ENCODE data around the gene ZDHHC4. TPM values are rescaled to one million over a fixed set of nuclear protein-coding genes. Genes with fewer than 3 reads are reported as not detected.
"Not testable (repeated sequence)": the region's sequence is repeated elsewhere in the genome, so short reads cannot be mapped to it uniquely, and the experiment has no call there.

ZDHHC4 gene
- total RNA-seq, 3 donors from 2014 or later (not counting 1 experiment from before 2014, with no cell fraction given), result 29.4 to 37.6 (median 35.3) TPM

GRCh38 chr7:6571160-6571779, 6.0 kb upstream of the ZDHHC4 start:
- intact Hi-C loops (cut with micrococcal nuclease), result no loop called here
- no peak overlapping the region for H3K4me3 Mint-ChIP-seq
- peaks cover under 1% of the 10 kb centered on the region for H3K4me1 ChIP-seq (ENCODE audit: control insufficient read depth, insufficient read depth, low read length)
- H3K4me3 ChIP-seq (ENCODE audit: low read length), result no peak overlapping the region
- peaks cover 6% of the 10 kb centered on the region in 2 donors for H3K27me3 Mint-ChIP-seq (ENCODE audit: low read depth in 2 of 2)
- H3K27ac ChIP-seq (ENCODE audit: low read length), result no peak overlapping the region
- H3K36me3 Mint-ChIP-seq, result no peaks in the 10 kb centered on the region
- ATAC-seq (no peak), DNase-seq (no peak)
- no peaks in the 10 kb centered on the region for H3K27me3 ChIP-seq (ENCODE audit: control insufficient read depth, insufficient read depth, low read length)
- H3K36me3 ChIP-seq (ENCODE audit: control insufficient read depth, insufficient read depth, low read length), result no peaks in the 10 kb centered on the region
- H3K9me3 Mint-ChIP-seq, result no peaks in the 10 kb centered on the region
- no peaks in the 10 kb centered on the region for H3K9me3 ChIP-seq (ENCODE audit: control insufficient read depth, insufficient read depth, low read length)
- WGBS (ENCODE audit: insufficient coverage), result 76% methylated on average over 5 of the region's 7 CpGs
- no peak overlapping the region for H3K27ac Mint-ChIP-seq
- no peaks in the 10 kb centered on the region for H3K4me1 Mint-ChIP-seq
- TF ChIP-seq CTCF (IDR thresholded peaks at IDR 0.05), result no peak

GRCh38 chr7:6575281-6576023, 1.8 kb upstream of the ZDHHC4 start:
- intact Hi-C loops (cut with micrococcal nuclease), result no loop called here
- peaks cover 9 to 11% of the 10 kb centered on the region in 2 donors for H3K4me1 Mint-ChIP-seq
- H3K4me3 Mint-ChIP-seq, result peak overlapping the region; percentile 11

GRCh38 chr7:6576024-6576866, 1.0 kb upstream of the ZDHHC4 start:
- Histone ChIP-seq H3K4me3 (ENCODE audit: low read length) (peak overlapping the region; percentile 41), H3K36me3 (ENCODE audit: control insufficient read depth, insufficient read depth, low read length) (peaks cover 10% of the 10 kb centered on the region), H3K27ac (ENCODE audit: low read length) (peak overlapping the region; percentile 23), H3K27me3 (ENCODE audit: control insufficient read depth, insufficient read depth, low read length) (no peaks in the 10 kb centered on the region), H3K4me1 (ENCODE audit: control insufficient read depth, insufficient read depth, low read length) (peaks cover 15% of the 10 kb centered on the region), H3K9me3 (ENCODE audit: control insufficient read depth, insufficient read depth, low read length) (no peaks in the 10 kb centered on the region)
- H3K4me3 Mint-ChIP-seq, result peak overlapping the region; percentile 49
- TF ChIP-seq CTCF (IDR thresholded peaks at IDR 0.05), result no peak
- WGBS (ENCODE audit: insufficient coverage), result 83% methylated on average over 12 of the region's 14 CpGs
- intact Hi-C loops (cut with micrococcal nuclease), result no loop called here
- peak overlapping the region; percentile 45 to 53 for H3K27ac Mint-ChIP-seq
- no peaks in the 10 kb centered on the region for H3K9me3 Mint-ChIP-seq
- H3K36me3 Mint-ChIP-seq, result no peaks in the 10 kb centered on the region
- H3K4me1 Mint-ChIP-seq, result peaks cover 9 to 11% of the 10 kb centered on the region in 2 donors
- no peak for ATAC-seq
- H3K27me3 Mint-ChIP-seq (ENCODE audit: low read depth in 2 of 2), result peaks cover 4 to 6% of the 10 kb centered on the region in 2 donors
- no peak for DNase-seq

More at GRCh38 chr7:6575281-6576023, 1.8 kb upstream of the ZDHHC4 start:
- Histone ChIP-seq H3K36me3 (ENCODE audit: control insufficient read depth, insufficient read depth, low read length) (peaks cover 2% of the 10 kb centered on the region), H3K4me1 (ENCODE audit: control insufficient read depth, insufficient read depth, low read length) (peaks cover 15% of the 10 kb centered on the region), H3K27me3 (ENCODE audit: control insufficient read depth, insufficient read depth, low read length) (no peaks in the 10 kb centered on the region), H3K4me3 (ENCODE audit: low read length) (no peak overlapping the region), H3K27ac (ENCODE audit: low read length) (no peak overlapping the region), H3K9me3 (ENCODE audit: control insufficient read depth, insufficient read depth, low read length) (no peaks in the 10 kb centered on the region)
- Mint-ChIP-seq H3K36me3 (no peaks in the 10 kb centered on the region), H3K27ac (peak overlapping the region; percentile 45 to 53), H3K27me3 (ENCODE audit: low read depth in 2 of 2) (peaks cover 4 to 6% of the 10 kb centered on the region in 2 donors), H3K9me3 (no peaks in the 10 kb centered on the region)
- 96% methylated on average over 9 of the region's 9 CpGs for WGBS (ENCODE audit: insufficient coverage)
- no peak for TF ChIP-seq CTCF (IDR thresholded peaks at IDR 0.05)
- ATAC-seq (no peak), DNase-seq (no peak)

GRCh38 chr7:6576867-6577368, 336 bp upstream of the ZDHHC4 start:
- H3K9me3 Mint-ChIP-seq; H3K9me3 ChIP-seq (ENCODE audit: control insufficient read depth, insufficient read depth, low read length); H3K36me3 Mint-ChIP-seq; H3K27me3 Mint-ChIP-seq (ENCODE audit: low read depth in 2 of 2); H3K27me3 ChIP-seq (ENCODE audit: control insufficient read depth, insufficient read depth, low read length): not testable (repeated sequence)
- Histone ChIP-seq H3K27ac (ENCODE audit: low read length) (peak overlapping the region; percentile 98), H3K36me3 (ENCODE audit: control insufficient read depth, insufficient read depth, low read length) (peaks cover 11% of the 10 kb centered on the region), H3K4me1 (ENCODE audit: control insufficient read depth, insufficient read depth, low read length) (peaks cover 15% of the 10 kb centered on the region), H3K4me3 (ENCODE audit: low read length) (peak overlapping the region; percentile 92)
- intact Hi-C loops (cut with micrococcal nuclease), result loop anchor here (1.0 kb wide), 1 partner anchor 12 kb away; no protein-coding TSS in a partner anchor
- ATAC-seq (peak in 1 of 3 donors; percentile 18), DNase-seq (peak in 1 of 2 donors; percentile 51)
- Mint-ChIP-seq H3K4me1 (peaks cover 11 to 12% of the 10 kb centered on the region in 2 donors), H3K4me3 (peak overlapping the region; percentile 90), H3K27ac (peak overlapping the region; percentile 89 to 97)
- WGBS (ENCODE audit: insufficient coverage), result 8% methylated on average over 8 of the region's 14 CpGs

Data from natural killer cell (primary cell).